HG03060 (cell line): ENCODE data around the gene PTCH2.

Experiments
- ATAC-seq: cut with Tn5 transposase; IDR thresholded peaks from one replicate; pipeline ENCODE4 v1.9.1; 2021; ENCODE audit warnings: low read depth, moderate number of reproducible peaks; ENCODE audit not compliant: unreplicated experiment

The PTCH2 gene

DNA sequence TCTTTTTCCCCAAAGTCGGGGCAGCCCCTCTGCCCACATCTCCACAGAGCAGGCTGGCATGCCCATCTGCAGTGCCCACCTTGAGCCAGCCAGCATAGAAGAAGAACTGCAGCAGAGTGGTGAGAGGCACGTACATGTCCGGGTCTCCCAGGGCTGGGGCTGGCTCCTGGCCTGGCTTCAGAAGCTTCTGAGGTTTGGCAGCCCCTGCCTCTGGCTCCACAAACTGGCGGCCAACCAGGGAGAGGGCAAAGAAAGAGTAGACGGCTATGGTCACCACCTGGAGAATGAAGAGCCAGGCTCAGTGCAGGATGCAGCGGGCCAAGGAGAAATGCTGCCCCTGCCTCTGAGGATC, 58.0 kb downstream of the PTCH2 start:
- no peak for ATAC-seq

DNA sequence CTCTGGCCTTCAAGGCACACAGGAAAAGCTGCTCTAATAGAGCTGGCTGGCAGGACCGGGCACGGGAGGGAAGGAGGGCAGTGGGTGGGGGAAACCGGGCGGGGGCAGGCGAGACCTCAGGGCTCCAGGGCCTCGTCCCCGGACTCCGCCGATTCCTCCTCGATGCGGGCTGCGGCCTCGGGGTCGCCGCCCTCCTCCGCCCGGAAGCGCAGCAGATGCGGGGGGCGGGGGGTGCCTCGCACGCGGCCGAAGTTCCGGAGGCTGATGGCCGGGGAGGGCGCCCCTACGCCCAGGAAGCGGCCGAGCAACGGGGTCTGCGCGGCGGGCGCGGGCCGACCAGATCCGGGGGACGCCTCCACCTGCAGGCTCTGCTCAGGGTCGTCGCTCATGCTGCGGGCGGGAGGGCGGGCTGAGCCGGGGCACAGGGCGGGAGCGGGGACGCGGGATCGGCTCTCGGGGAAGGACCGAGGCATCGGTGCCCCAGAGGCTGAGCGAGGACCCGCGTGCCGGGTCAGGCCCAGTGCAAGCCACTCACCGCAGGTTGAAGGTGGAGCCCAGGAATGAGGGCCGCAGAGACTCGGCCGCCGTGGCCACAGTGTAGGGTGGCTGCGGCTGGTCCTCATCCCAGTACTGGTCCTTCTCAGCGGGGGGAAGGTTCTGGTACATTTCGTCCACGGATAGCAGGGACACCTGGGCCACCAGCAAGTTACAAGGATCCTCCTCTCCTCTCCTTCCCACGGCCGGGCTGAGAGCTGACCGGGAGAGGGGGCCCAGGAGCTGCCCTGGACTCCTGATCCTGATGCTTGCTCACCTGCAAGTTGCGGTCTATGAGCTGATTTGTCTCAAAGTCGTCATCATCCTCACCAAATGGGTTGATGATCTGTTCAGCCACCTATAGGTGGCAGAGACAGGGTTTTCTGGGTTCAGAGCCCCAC, 58.7 kb downstream of the PTCH2 start:
- ATAC-seq = no peak

- ATAC-seq = no peak
Measured at GRCh38 chr1:44783697-44784093, 59.4 kb downstream of the PTCH2 start.

GRCh38 chr1:44780583-44781121, 62.4 kb downstream of the PTCH2 start:
- no peak for ATAC-seq

DNA sequence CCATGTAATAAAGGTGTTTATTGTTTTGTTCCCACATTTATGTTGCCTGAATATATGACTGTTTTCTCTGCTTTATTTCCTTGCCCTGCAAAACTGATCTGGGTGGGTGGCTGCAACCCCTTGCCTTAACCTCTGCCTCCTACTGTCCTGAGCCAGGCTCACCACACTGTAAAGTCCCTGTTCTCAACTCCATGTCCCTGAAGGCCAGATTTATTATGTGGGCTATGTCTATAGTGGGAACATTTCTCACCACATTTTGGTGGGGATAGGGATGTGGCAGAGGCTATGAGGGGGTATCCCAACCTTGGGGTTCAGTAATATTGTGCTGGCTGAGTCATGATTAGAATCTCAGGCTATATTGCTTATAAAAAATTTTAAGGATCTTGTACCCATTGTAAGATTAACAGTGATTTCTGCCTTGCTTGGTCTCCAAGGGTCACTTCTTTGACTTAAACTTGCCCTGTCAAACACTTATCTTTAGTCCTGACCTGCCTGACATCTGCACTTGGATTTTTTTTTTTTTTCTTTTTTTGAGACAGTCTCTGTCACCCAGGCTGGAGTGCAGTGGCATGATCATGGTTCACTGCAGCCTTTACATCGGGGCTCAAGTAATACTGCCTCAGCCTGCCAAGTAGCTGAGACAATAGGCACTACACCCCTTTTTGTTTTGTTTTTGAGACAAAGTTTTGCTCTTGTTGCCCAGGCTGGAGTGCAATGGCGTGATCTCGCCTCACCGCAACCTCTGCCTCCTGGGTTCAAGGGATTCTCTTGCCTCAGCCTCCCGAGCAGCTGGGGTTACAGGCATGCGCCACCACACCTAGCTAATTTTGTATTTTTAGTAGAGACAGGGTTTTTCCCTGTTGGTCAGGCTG, 64.1 kb downstream of the PTCH2 start:
- no peak for ATAC-seq

- no peak for ATAC-seq
Measured at GRCh38 chr1:44777969-44778635, 65.0 kb downstream of the PTCH2 start.

- no peak for ATAC-seq
Measured at GRCh38 chr1:44777547-44777946, 65.5 kb downstream of the PTCH2 start.

GRCh38 chr1:44776730-44777068, 66.4 kb downstream of the PTCH2 start:
- no peak for ATAC-seq

- ATAC-seq = no peak
Measured at GRCh38 chr1:44775930-44776729, 66.9 kb downstream of the PTCH2 start.

- ATAC-seq = peak; percentile 69
Measured at GRCh38 chr1:44775078-44775929, 67.7 kb downstream of the PTCH2 start, which contains the start of gene RPS8. TSS of gene RPS8 (plus strand) at chr1:44775540. CDS start at chr1:44775597, 57 bp downstream.
